Right ventricle myocardium inferior (tissue), 1 donor: ENCODE results near the gene TJAP1. TPM values are rescaled to one million over a fixed set of nuclear protein-coding genes. Genes with fewer than 3 reads are reported as not detected.
"Not testable (repeated sequence)": the region's sequence is repeated elsewhere in the genome, so short reads cannot be mapped to it uniquely, and the experiment has no call there.

Experiments used
- ATAC-seq: fragments of 200-7000 bp; cut with Tn5 transposase; one replicate; pipeline ENCODE4 v1.9.1; 2020; ENCODE audit warnings: mild to moderate bottlenecking, moderate library complexity
- DNase-seq: peaks from one replicate; pipeline ENCODE4 v3.0.0; 2021; ENCODE audit errors: missing footprints
- intact Hi-C: fragments of 100-400 bp; cut with DNase I; formaldehyde crosslinking; loops from one replicate; pipeline ENCODE4 v1.11.0; 2022
- total RNA-seq: library from RNA; stranded (reverse); fragmentation: NEBNext Ultra II Directional; extraction: Animal tissue kit (Norgen Biotek cat#: 25700); gene quantifications from one replicate; pipeline ENCODE4 v1.2.1, GENCODE V29; 2021
- donor health status: DM: no; HTN: yes; CAD: no; lungs with severe emphysema.

The TJAP1 gene
- total RNA-seq, 1 donor from 2014 or later: 17.4 TPM

DNA sequence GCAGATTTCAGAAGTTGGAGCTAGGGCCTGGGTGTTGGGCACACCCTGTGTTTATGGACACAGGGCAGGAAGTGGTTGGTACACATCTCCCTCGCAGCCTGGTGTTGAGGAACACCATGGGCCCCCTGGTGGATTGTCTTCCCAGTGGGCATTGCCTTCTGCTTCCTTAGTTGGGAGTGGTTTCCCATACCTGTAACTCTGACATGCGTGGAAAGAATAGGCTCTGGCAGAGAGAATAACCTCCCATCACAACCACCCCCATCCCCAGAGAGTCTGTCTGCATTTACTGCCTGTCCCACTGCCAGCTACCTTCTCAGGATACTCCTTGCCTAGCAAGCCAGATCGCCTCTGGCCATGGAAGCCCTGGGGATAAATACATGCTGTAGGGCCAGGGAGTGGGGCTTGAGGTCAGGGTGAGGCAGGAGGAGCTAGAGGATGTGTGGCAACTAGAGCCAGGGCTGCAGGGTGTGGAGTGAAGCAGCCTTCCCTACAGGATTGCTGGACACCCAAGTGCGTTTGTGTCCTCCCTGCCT is 18.1 kb downstream of the TJAP1 start:
- intact Hi-C loops: loop anchor here (2.0 kb wide), 1 partner anchor 25 kb away; no protein-coding TSS in a partner anchor
- DNase-seq: no peak
- no peak for ATAC-seq

DNA sequence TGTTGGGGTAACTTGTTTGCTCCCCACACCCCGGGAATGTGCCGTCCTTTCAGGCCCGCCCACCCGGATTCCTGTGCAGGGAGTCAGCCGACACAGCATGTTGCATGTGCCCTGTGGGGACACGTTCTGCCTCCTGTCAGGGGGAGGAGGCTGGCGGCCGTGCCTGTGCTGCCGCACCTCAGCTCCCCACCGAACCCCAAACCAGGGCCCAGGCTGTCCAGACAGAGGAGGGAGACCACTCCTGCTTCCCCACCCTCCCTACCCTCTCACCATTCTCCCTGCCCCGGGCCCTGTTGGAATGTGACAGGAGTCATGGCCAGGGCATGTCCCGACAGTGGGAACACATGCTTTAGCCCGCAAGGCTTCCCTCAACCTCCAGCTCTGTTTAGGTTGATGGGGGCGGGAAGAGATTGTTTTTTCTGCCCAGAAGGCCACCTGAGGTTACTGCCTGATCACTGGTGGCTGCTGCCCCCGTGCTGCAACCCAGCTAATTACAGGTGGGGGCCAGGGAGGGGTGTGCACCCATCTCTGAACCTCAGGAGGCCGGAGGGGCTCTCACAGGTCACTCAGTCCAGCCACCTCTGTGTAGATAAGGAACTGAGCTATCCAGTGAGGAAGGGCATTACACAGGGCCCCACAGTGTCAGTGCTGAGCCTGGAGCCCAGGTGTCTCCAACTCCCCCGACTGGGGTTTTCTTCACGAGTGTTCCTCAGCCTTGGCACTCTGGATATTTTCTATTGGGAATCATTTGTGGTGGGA is 19.2 kb downstream of the TJAP1 start:
- ATAC-seq (no peak), DNase-seq (no peak)
- intact Hi-C loops: loop anchor here (2.0 kb wide), 1 partner anchor 42 kb away; the partner anchor contains the start of gene DLK2

DNA sequence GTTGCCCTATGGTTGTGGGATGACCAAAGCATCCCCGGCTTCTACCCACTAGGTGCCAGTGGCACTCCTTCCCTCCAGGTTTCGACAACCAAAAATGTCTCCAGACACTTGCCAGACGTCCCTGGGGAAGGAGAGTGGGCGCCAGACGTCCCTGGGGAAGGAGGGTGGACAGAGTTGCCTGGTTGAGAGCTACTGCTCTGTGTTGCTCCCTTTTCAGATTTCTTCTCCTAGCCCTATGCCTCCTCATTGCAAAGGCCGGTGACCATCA is 19.7 kb downstream of the TJAP1 start:
- no peak for DNase-seq
- intact Hi-C loops: loop anchor here (2.0 kb wide), 1 partner anchor 42 kb away; the partner anchor contains the start of gene DLK2
- ATAC-seq: no peak

DNA sequence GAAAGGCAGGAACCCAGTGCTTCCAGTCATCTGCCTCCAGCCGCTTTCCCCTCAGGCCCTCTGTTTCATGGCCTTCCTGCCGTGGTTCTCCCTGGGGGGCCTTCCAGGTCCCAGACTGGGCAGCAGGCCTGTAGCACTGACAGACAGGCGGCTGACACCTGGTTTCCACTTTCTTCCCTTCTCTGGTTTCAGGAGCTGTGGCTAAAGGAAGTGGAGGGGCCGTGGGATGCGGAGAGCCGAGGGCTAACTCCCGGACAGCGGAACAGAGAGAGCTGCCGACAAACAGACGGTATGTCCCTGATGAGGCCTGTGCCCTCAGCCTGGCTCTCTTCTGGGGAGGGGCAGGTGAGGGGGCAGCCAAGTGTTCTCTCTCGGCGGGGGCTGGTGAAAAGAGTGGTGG is 20.3 kb downstream of the TJAP1 start:
- intact Hi-C loops: loop anchor here (2.0 kb wide), 1 partner anchor 43 kb away; the partner anchor contains the start of gene DLK2
- ATAC-seq (no peak), DNase-seq (no peak)

DNA sequence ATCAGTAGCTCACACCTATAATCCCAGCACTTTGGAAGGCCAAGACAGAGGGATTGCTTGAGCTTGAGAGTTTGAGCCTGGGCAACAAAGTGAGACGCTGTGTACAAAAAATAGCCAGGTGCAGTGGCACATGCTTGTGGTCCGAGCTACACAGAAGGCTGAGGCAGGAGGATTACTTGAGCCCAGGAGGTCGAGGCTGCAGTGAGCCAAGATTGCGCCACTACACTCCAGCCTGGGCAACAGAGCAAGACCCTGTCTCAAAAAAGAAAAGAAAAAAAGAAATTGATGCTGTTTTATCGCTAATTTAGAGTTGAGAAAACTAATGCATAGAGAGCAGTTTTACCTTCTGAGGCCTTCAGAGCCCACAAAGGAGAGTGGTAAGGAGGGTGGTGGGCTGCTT is 20.9 kb downstream of the TJAP1 start:
- DNase-seq, intact Hi-C loops, ATAC-seq: not testable (repeated sequence)

DNA sequence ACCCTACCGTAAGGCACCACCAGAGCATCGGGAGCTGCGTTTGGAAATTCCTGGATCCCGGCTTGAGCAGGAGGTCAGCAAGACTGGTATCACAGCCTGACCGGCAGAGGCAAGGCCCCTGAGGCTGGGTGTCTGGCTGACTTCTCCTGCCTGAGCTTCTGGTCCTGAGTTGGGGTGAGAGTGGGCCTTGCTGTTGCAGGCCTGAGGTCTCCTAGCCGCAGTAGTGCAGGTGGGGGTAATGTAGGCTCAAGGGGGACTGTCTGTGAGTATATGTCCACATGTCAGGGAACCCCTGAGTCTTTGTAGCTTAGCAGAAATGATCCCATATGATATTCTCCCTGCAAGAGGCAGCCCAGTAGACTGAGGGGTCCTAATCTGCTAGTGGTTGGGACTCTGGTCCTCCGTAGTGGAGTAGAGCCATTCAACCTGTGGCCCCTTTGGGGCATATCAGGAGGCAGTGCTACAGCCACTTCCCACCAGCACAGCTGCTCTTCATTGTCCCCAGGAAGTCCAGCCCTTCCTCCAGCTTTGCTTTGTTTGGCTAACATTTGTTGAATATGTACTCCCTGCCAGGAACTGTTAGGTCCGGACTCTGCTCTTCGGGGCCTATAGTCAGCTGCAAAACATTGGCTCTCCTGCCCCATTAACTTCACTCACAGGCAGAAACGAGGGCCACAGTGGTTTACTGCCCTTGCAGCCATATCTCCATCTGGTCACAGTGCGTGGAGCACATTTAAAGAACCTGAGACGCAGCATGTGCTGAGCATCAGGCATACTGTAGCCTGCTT is 21.9 kb downstream of the TJAP1 start:
- no peak for DNase-seq
- ATAC-seq: no peak
- intact Hi-C loops: no loop called here

DNA sequence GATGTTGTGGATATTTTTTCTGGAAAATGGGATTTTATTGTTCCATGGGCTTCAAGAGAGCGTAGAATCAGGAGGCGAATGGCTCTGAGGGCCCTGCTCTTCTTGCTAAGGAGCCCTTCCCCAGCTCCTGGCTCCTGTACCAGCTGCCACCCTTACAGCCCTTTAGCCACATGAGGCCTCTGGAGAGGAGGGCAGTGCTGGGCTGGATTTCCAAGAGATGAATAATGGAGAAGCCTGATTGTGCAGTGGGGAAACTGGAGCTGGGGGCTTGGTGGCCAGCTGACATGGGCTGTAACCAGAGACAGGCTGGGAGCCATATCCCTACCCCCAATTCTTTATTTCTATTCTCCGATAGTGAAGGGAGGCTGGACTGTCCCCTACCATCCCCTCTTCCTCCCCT is 23.6 kb downstream of the TJAP1 start:
- intact Hi-C loops: no loop called here
- ATAC-seq: no peak
- DNase-seq: no peak

DNA sequence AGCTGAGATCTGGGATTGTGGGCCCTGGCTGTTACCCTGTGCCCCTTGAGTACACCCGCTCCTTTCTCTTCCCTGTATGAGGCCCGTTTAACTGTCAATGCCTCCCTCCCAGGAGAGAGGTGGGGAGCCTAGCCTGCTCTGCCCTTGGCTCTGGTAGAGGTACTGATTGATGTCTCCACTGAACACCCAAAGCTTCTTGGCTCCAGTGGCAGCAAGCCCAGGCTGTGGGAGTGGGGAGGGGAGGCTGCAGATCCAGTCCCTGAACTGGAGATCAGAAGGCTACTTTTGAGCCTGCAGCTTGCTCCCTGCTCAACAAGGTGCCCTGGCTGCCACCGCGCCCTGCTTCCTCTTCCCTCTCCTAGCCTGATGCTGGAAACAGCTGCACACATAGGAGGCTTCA is 25.3 kb downstream of the TJAP1 start:
- no peak for DNase-seq
- intact Hi-C loops: loop anchor here (1.0 kb wide), 1 partner anchor 119 kb away; no protein-coding TSS in a partner anchor
- peak; percentile 52 for ATAC-seq

DNA sequence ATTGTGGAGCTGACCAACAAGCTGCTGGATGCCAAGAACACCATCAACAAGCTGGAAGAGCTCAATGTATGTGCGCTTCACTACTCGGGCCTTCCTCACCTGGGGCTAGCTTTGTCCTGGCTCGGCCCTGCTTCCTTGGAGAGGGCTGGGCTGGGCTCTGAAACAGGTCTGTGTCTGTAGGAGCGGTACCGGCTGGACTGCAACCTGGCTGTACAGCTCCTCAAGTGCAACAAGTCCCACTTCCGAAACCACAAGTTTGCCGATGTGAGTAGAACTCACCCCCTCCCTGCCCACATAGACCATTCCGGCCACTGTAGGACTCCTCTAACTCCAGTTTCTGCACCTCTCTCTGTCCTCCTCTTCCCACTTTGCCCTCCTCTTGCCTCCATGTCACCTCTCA is 26.1 kb downstream of the TJAP1 start:
- no peak for ATAC-seq
- DNase-seq: no peak
- intact Hi-C loops: loop anchor here (1.0 kb wide), 1 partner anchor 120 kb away; no protein-coding TSS in a partner anchor

DNA sequence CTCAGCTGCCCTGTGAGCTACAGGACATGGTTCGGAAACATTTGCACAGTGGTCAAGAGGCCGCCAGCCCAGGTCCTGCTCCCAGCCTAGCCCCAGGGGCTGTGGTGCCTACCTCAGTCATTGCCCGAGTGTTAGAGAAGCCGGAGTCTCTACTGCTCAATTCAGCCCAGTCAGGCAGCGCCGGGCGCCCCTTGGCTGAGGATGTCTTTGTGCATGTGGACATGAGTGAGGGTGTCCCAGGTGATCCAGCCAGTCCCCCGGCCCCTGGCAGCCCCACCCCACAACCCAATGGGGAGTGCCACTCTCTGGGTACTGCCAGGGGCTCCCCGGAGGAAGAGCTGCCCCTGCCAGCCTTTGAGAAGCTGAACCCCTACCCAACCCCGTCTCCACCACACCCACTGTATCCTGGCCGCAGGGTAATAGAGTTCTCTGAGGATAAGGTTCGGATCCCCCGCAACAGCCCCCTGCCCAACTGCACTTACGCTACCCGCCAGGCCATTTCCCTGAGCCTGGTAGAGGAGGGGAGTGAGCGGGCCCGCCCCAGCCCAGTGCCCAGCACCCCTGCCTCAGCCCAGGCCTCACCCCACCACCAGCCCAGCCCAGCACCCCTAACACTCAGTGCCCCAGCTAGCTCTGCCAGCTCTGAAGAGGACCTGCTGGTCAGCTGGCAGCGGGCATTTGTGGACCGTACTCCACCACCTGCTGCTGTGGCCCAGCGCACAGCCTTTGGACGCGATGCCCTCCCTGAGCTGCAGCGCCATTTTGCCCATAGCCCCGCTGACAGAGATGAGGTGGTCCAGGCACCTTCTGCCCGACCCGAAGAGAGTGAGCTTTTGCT is 27.6 kb downstream of the TJAP1 start:
- intact Hi-C loops: no loop called here
- no peak for DNase-seq
- ATAC-seq: no peak

DNA sequence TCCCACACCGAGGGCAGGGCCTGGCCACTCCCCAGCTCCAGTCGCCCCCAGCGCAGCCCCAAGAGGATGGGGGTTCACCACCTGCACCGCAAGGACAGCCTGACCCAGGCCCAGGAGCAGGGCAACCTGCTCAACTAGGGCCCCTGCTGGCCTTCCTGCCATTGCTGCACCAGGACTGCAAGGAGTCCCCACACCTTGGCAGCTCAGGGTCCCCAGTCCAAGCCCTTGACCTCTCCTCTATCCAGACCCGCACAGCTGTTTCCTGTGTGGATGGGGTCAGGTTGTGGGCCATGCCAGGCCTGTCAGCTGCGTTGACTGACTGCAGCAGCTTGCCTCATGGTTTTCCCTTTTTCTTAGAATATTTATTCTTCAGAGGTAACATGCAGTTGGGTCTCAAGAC is 28.3 kb downstream of the TJAP1 start:
- no peak for ATAC-seq
- intact Hi-C loops: loop anchor here (1.0 kb wide), 2 partner anchors 51 to 119 kb away; no protein-coding TSS in a partner anchor
- no peak for DNase-seq

DNA sequence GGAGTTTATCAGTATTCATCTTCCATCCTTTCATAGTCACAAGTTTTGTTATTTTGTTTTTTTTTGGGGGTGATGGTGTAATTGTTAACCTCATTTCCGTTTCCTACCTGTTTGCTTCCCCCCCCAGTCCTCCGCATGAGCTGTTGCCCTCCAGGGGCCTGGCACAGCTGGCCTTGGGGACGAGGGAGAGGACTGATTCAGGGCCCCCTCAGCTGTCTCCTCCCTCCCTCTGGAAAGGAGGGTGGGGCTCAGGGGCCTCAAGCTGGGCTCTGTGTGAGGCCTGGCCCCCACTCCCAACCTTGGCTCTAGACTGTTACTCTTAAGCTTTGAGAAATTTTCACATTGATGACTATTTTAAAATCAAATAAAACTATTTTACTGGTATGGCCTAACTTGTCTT is 28.8 kb downstream of the TJAP1 start:
- DNase-seq (no peak), ATAC-seq (no peak)
- intact Hi-C loops: loop anchor here (1.0 kb wide), 2 partner anchors 52 to 120 kb away; no protein-coding TSS in a partner anchor

DNA sequence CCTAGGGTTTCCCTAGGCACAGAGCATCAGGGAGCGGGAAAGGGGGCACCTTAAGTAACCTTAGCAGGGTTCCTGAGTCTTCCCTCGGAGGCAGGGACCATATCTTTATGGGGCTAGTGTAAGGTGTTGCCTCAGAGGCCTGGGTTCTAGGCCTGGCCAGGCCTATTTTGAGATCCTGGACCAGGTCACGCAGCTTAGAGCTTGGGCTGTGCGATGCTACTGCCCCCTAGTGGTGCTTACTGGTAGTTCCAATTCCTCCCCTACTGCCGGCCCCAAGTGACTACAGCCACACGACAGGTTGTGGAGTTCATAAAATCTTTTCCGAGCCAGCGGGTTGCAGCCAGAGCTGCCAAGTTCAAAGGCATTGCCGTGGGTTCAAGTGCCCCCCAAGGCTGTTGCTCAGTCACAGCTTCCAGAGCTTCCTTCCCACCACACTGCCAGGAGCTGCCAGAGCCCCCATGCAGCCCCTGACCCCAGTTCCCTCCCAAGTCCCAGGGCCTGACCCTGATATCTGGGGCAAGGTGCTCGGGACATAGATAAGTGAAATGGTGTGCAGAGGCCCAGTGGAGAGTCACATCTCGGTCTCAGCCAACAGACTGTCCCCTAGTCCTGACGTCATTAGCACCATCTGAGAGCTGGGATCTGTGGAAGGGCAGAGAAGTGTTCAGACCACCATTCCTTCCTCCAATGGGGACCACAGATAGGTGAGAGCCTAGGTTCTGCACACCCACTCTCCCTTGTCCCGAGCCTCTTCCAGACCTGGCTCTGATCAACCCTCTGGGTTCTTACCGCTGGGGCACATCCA is 29.5 kb downstream of the TJAP1 start:
- DNase-seq (no peak), ATAC-seq (peak; percentile 48)
- intact Hi-C loops: loop anchor here (1.0 kb wide), 2 partner anchors 53 to 121 kb away; no protein-coding TSS in a partner anchor

DNA sequence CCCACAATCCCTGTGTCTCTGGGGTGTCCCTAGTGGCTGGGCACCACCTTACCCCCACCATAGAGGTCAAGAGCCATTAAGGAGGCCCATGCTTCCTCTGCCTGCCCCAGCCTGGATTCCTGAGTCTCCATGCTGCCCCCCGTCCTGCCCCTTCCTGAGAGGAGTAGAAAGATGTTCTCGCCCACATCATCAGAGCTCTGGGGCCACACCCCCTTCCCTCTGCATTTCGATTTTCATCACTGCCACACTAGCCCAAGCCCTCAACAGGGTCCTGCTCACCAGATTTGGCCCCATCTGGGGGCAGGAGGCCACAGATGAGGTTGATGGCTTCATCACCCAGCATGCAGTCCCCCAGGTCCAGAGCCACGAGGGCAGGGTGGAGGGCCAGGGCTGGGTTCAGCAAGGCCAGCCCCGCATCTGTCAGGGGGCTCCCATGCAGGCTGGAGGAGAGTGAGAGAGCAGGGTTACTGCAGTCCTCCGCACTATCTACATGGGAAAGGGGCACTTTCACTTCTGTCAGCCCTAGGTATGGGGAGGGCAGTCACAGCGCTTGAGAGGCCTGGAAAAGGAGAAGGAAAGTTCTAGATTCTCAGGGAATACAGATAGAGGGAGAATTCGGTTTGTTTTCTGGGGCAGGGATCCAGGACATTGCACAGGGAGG is 31.2 kb downstream of the TJAP1 start:
- intact Hi-C loops: no loop called here
- DNase-seq (no peak), ATAC-seq (no peak)

DNA sequence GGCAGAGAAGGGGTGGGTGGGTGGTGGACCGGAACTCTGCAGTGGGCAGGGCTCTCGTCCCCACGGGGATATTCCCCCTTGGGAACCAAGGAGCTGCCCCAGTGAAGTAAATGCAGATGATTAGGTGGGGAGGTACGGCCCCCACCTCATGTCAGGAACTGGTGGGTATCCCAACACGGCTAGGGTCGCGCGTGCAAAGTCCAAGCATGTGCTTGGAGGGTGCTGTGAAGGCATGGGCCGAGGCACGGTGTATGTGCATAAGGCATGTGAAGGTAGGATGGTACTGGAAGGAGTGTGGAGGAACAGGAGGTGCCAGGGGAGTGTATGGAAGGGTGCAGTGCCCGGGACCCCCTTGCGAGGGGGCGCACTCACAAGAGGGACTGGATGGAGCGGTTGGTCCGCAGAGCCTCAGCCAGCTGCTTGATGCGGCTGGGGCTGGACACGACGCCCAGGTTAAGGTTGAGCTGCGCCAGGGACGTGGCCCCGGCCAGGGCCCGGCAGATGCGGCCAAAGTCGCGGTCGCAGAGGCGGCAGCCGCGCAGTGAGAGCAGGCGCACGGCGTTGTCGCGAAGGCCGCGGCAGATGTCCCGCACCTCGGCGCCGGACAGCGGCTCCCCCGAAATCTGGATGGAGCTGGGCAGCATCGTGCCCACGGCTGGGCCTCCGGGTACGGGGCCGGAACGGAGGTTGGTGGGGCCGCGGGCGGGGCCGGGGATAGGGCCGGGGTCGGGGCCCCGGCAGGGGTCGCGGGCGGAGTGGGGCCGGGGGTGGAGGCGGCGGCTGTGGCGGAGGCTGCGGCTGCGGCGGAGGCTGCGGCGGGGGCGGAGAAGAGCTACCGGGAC is 32.0 kb downstream of the TJAP1 start:
- intact Hi-C loops: no loop called here
- no peak for ATAC-seq
- no peak for DNase-seq

DNA sequence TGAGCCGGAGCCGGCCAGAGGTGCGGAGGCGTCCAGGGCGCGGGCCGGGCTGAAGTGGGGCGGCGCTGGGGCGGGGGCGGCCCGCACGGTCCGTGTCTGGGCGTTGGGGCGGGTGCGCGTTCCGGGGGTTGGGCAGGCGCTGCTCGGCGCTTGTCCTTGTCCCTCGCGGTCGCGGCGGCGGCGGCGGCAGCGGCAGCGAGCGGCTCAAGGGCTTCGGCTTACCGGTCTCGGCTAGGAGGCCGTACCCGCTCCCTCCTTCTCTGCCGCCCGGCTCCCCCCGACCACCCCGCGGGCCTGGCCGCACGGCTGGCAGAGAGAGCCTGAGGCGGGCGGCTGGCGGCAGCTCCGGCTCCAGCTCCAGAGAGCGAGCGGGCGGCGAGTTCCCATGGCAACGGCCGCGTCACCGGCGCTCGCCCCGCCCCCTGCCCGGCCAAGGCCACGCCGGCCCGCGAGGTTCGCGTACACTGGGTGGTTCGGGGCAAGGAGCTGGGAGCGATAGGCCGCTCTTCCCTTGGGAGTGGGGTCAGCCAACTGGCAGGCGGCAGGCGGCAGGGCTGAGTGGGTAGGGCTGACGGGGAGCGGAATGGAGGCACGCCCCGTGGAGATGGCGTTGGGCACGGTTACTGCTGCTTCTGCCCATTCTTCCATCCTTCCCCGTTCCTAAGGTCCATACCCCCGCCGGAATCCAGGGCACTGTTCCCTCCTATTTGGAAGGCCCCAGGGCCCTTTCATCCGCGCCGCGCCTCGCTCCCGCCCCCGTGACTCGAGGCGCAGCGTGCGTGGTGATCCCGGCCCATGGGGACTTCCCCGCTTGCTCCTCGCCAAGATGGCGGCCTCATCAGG is 32.8 kb downstream of the TJAP1 start, which contains the start of gene LRRC73:
Gene LRRC73 (minus strand): TSS at position 363 of the 843 bp plus-strand sequence. CDS start 561 bp downstream, outside the sequence.
- intact Hi-C loops: loop anchor here (10.0 kb wide), 1 partner anchor 725 kb away; the partner anchor contains the start of gene BICRAL
- DNase-seq (peak; percentile 96), ATAC-seq (peak; percentile 84)
